ENCODE measurements around the gene SCAND1.

SCAND1 gene

DNA sequence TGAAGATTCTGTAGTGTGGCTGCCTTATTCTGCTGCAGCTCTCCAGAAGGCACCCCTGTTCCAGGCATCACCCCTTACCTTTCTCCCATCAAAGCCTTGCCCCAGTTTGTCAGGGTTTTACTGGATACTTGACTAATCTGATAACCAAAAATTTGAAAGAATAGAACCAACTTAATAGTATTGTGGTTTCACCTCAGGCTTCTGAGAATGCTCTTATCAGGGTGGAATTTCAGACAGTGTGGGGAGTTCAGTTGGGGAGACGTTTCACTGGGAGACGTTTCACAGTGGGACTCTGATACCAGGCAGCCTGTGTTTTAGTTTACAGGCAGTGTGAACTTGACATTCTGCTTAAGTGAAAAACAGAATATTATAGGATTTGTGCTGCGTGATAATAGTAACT lies 50.5 kb downstream of the SCAND1 start:
- no peak for DNase-seq

All from NCI-H2029 (cell line).